ENCODE measurements around the gene C3orf20.

C3orf20 gene

GRCh38 chr3:14775563-14775962, 100.6 kb downstream of the C3orf20 start:
- peaks cover 0 to 11% (median 2%) of the 10 kb centered on the region in 4 experiments for H3K4me1 ChIP-seq (ENCODE audit: control extremely low read depth in 1 of 4, control insufficient read depth in 4 of 4, insufficient read depth in 4 of 4, low read length in 3 of 4)
- no peaks in the 10 kb centered on the region for H3K27me3 ChIP-seq (replicated peaks in 2 of 5; ENCODE audit: control insufficient read depth in 4 of 5, insufficient read depth in 5 of 5, low read length in 4 of 5)
- peaks cover 0 to 2% (median 0%) of the 10 kb centered on the region in 5 experiments for H3K9me3 ChIP-seq (ENCODE audit: control extremely low read depth in 1 of 5, control insufficient read depth in 4 of 5, insufficient read depth in 2 of 5, low read depth in 1 of 5, low read length in 4 of 5)
- H3K4me3 ChIP-seq (ENCODE audit: control insufficient read depth in 1 of 7, extremely low read depth in 1 of 7, insufficient read depth in 4 of 7, low read depth in 2 of 7, low read length in 6 of 7) = no peak overlapping the region
- DNase-seq = no peak
- ChIA-PET CTCF (interaction anchor here (1.9 to 12.5 kb wide), 2 partner anchors 102 to 140 kb away, joined by 5 to 276 read pairs; partner anchors contain the start of gene C3orf20), POLR2A (no interaction called here)
- H3K27ac ChIP-seq (ENCODE audit: insufficient read depth in 1 of 2, low read depth in 1 of 2, low read length in 2 of 2, poor library complexity in 1 of 2, severe bottlenecking in 2 of 2) = no peak overlapping the region
- H3K36me3 ChIP-seq (ENCODE audit: control insufficient read depth in 4 of 4, insufficient read depth in 4 of 4, low read length in 3 of 4) = no peaks in the 10 kb centered on the region
- WGBS (ENCODE audit: insufficient coverage) = 100% methylated on average over 1 of the region's 4 CpGs

- CTCF ChIA-PET = interaction anchor here (1.0 to 17.8 kb wide), 8 partner anchors 9 to 147 kb away, joined by 3 to 337 read pairs (median 6); partner anchors contain the start of gene C3orf20
- H3K36me3 ChIP-seq (ENCODE audit: control insufficient read depth in 4 of 4, insufficient read depth in 4 of 4, low read length in 3 of 4) = no peaks in the 10 kb centered on the region
- WGBS (ENCODE audit: insufficient coverage) = no CpG with 5 or more reads among the region's 2 CpGs
- POLR2A ChIA-PET = interaction anchor here (0.6 kb wide), 1 partner anchor 110 kb away, joined by 3 read pairs; no protein-coding TSS in a partner anchor
- H3K27ac ChIP-seq (ENCODE audit: insufficient read depth in 1 of 2, low read depth in 1 of 2, low read length in 2 of 2, poor library complexity in 1 of 2, severe bottlenecking in 2 of 2) = no peak overlapping the region
- H3K4me3 ChIP-seq (ENCODE audit: control insufficient read depth in 1 of 7, extremely low read depth in 1 of 7, insufficient read depth in 4 of 7, low read depth in 2 of 7, low read length in 6 of 7) = no peak overlapping the region
- no peak for DNase-seq
- H3K4me1 ChIP-seq (ENCODE audit: control extremely low read depth in 1 of 4, control insufficient read depth in 4 of 4, insufficient read depth in 4 of 4, low read length in 3 of 4) = no peaks in the 10 kb centered on the region
- peaks cover 0 to 2% (median 0%) of the 10 kb centered on the region in 5 experiments for H3K9me3 ChIP-seq (ENCODE audit: control extremely low read depth in 1 of 5, control insufficient read depth in 4 of 5, insufficient read depth in 2 of 5, low read depth in 1 of 5, low read length in 4 of 5)
- H3K27me3 ChIP-seq (replicated peaks in 2 of 5; ENCODE audit: control insufficient read depth in 4 of 5, insufficient read depth in 5 of 5, low read length in 4 of 5) = no peaks in the 10 kb centered on the region
Measured at GRCh38 chr3:14779069-14779685, 104.2 kb downstream of the C3orf20 start.

GRCh38 chr3:14780927-14781507, 106.1 kb downstream of the C3orf20 start:
- POLR2A ChIA-PET = interaction anchor here (0.5 to 2.0 kb wide), 2 partner anchors 107 to 426 kb away, joined by 4 to 7 read pairs; no protein-coding TSS in a partner anchor
- peak; percentile 80 to 85 (median 84) for DNase-seq
- Histone ChIP-seq H3K27ac (ENCODE audit: insufficient read depth in 1 of 2, low read depth in 1 of 2, low read length in 2 of 2, poor library complexity in 1 of 2, severe bottlenecking in 2 of 2) (no peak overlapping the region), H3K9me3 (ENCODE audit: control extremely low read depth in 1 of 5, control insufficient read depth in 4 of 5, insufficient read depth in 2 of 5, low read depth in 1 of 5, low read length in 4 of 5) (peaks cover 0 to 2% (median 0%) of the 10 kb centered on the region in 5 experiments), H3K4me3 (ENCODE audit: control insufficient read depth in 1 of 7, extremely low read depth in 1 of 7, insufficient read depth in 4 of 7, low read depth in 2 of 7, low read length in 6 of 7) (no peak overlapping the region), H3K4me1 (ENCODE audit: control extremely low read depth in 1 of 4, control insufficient read depth in 4 of 4, insufficient read depth in 4 of 4, low read length in 3 of 4) (no peaks in the 10 kb centered on the region), H3K27me3 (replicated peaks in 2 of 5; ENCODE audit: control insufficient read depth in 4 of 5, insufficient read depth in 5 of 5, low read length in 4 of 5) (no peaks in the 10 kb centered on the region), H3K36me3 (ENCODE audit: control insufficient read depth in 4 of 4, insufficient read depth in 4 of 4, low read length in 3 of 4) (no peaks in the 10 kb centered on the region)
- 45% methylated on average over 10 of the region's 12 CpGs for WGBS (ENCODE audit: insufficient coverage)
- CTCF ChIA-PET = interaction anchor here (0.7 to 17.8 kb wide), 30 partner anchors 8 to 153 kb away, joined by 3 to 337 read pairs (median 4); partner anchors contain the start of genes C3orf20 and CCDC174

GRCh38 chr3:14783480-14784086, 108.6 kb downstream of the C3orf20 start:
- no peak for DNase-seq
- Histone ChIP-seq H3K9me3 (ENCODE audit: control extremely low read depth in 1 of 5, control insufficient read depth in 4 of 5, insufficient read depth in 2 of 5, low read depth in 1 of 5, low read length in 4 of 5) (peaks cover 0 to 6% (median 2%) of the 10 kb centered on the region in 5 experiments), H3K4me1 (ENCODE audit: control extremely low read depth in 1 of 4, control insufficient read depth in 4 of 4, insufficient read depth in 4 of 4, low read length in 3 of 4) (no peaks in the 10 kb centered on the region), H3K27ac (ENCODE audit: insufficient read depth in 1 of 2, low read depth in 1 of 2, low read length in 2 of 2, poor library complexity in 1 of 2, severe bottlenecking in 2 of 2) (no peak overlapping the region), H3K36me3 (ENCODE audit: control insufficient read depth in 4 of 4, insufficient read depth in 4 of 4, low read length in 3 of 4) (no peaks in the 10 kb centered on the region), H3K27me3 (replicated peaks in 2 of 5; ENCODE audit: control insufficient read depth in 4 of 5, insufficient read depth in 5 of 5, low read length in 4 of 5) (no peaks in the 10 kb centered on the region), H3K4me3 (ENCODE audit: control insufficient read depth in 1 of 7, extremely low read depth in 1 of 7, insufficient read depth in 4 of 7, low read depth in 2 of 7, low read length in 6 of 7) (no peak overlapping the region)
- 100% methylated on average over 2 of the region's 2 CpGs for WGBS (ENCODE audit: insufficient coverage)
- POLR2A ChIA-PET = interaction anchor here (0.6 kb wide), 1 partner anchor 56 kb away, joined by 3 read pairs; no protein-coding TSS in a partner anchor
- CTCF ChIA-PET = interaction anchor here (0.7 to 17.8 kb wide), 8 partner anchors 8 to 134 kb away, joined by 3 to 337 read pairs (median 4); partner anchors contain the start of gene C3orf20

GRCh38 chr3:14784087-14784681, 109.2 kb downstream of the C3orf20 start:
- CTCF ChIA-PET = interaction anchor here (0.8 to 17.8 kb wide), 7 partner anchors 14 to 133 kb away, joined by 3 to 337 read pairs (median 4); partner anchors contain the start of gene C3orf20
- DNase-seq = no peak
- POLR2A ChIA-PET = interaction anchor here (0.6 kb wide), 1 partner anchor 57 kb away, joined by 3 read pairs; no protein-coding TSS in a partner anchor
- no peaks in the 10 kb centered on the region for H3K36me3 ChIP-seq (ENCODE audit: control insufficient read depth in 4 of 4, insufficient read depth in 4 of 4, low read length in 3 of 4)
- no peak overlapping the region for H3K4me3 ChIP-seq (ENCODE audit: control insufficient read depth in 1 of 7, extremely low read depth in 1 of 7, insufficient read depth in 4 of 7, low read depth in 2 of 7, low read length in 6 of 7)
- H3K27me3 ChIP-seq (replicated peaks in 2 of 5; ENCODE audit: control insufficient read depth in 4 of 5, insufficient read depth in 5 of 5, low read length in 4 of 5) = no peaks in the 10 kb centered on the region
- H3K27ac ChIP-seq (ENCODE audit: insufficient read depth in 1 of 2, low read depth in 1 of 2, low read length in 2 of 2, poor library complexity in 1 of 2, severe bottlenecking in 2 of 2) = no peak overlapping the region
- 90% methylated on average over 6 of the region's 8 CpGs for WGBS (ENCODE audit: insufficient coverage)
- H3K9me3 ChIP-seq (ENCODE audit: control extremely low read depth in 1 of 5, control insufficient read depth in 4 of 5, insufficient read depth in 2 of 5, low read depth in 1 of 5, low read length in 4 of 5) = peaks cover 0 to 6% (median 0%) of the 10 kb centered on the region in 5 experiments
- H3K4me1 ChIP-seq (ENCODE audit: control extremely low read depth in 1 of 4, control insufficient read depth in 4 of 4, insufficient read depth in 4 of 4, low read length in 3 of 4) = no peaks in the 10 kb centered on the region

GRCh38 chr3:14785207-14786155, 110.5 kb downstream of the C3orf20 start:
- H3K9me3 ChIP-seq (ENCODE audit: control extremely low read depth in 1 of 5, control insufficient read depth in 4 of 5, insufficient read depth in 2 of 5, low read depth in 1 of 5, low read length in 4 of 5) = peaks cover 0 to 6% (median 0%) of the 10 kb centered on the region in 5 experiments
- DNase-seq = no peak
- no peaks in the 10 kb centered on the region for H3K27me3 ChIP-seq (replicated peaks in 2 of 5; ENCODE audit: control insufficient read depth in 4 of 5, insufficient read depth in 5 of 5, low read length in 4 of 5)
- 92% methylated on average over 17 of the region's 20 CpGs for WGBS (ENCODE audit: insufficient coverage)
- no peak overlapping the region for H3K27ac ChIP-seq (ENCODE audit: insufficient read depth in 1 of 2, low read depth in 1 of 2, low read length in 2 of 2, poor library complexity in 1 of 2, severe bottlenecking in 2 of 2)
- CTCF ChIA-PET = interaction anchor here (0.7 to 17.8 kb wide), 4 partner anchors 13 to 132 kb away, joined by 3 to 337 read pairs (median 140); partner anchors contain the start of gene C3orf20
- no peak overlapping the region for H3K4me3 ChIP-seq (ENCODE audit: control insufficient read depth in 1 of 7, extremely low read depth in 1 of 7, insufficient read depth in 4 of 7, low read depth in 2 of 7, low read length in 6 of 7)
- POLR2A ChIA-PET = no interaction called here
- H3K36me3 ChIP-seq (ENCODE audit: control insufficient read depth in 4 of 4, insufficient read depth in 4 of 4, low read length in 3 of 4) = no peaks in the 10 kb centered on the region
- H3K4me1 ChIP-seq (ENCODE audit: control extremely low read depth in 1 of 4, control insufficient read depth in 4 of 4, insufficient read depth in 4 of 4, low read length in 3 of 4) = no peaks in the 10 kb centered on the region

Data from common myeloid progenitor, CD34-positive (primary cell).